NCI-H2081 (cell line): ENCODE measurements around the gene MKNK1.

ENCODE experiments used
- DNase-seq, 2 experiments: peaks; one replicate each; lab custom pipeline; 2025; lab: John Stamatoyannopoulos, UW

MKNK1 gene

DNA sequence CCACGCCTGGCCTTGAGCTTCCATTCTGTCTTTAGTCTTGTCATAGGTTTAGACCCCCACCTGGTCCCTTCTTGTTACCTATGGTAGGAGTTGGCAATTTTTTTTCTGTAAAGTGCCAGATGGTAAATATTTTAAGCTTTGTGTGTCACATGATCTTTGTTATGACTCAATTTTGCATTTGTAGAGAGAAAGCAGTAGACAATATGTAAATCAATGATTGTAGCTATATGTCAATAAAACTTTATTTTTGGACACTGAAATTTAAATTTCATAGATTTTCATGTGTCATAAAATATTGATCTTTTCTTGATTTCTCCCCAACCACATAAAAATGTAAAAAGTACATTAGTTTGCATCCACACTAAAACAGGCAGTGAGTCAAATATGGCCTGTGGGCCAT is 8.0 kb downstream of the MKNK1 start:
- no peak for DNase-seq

- DNase-seq: no peak
These were observed 8.9 kb downstream of the MKNK1 start for GRCh38 chr1:46595127-46595526.

DNA sequence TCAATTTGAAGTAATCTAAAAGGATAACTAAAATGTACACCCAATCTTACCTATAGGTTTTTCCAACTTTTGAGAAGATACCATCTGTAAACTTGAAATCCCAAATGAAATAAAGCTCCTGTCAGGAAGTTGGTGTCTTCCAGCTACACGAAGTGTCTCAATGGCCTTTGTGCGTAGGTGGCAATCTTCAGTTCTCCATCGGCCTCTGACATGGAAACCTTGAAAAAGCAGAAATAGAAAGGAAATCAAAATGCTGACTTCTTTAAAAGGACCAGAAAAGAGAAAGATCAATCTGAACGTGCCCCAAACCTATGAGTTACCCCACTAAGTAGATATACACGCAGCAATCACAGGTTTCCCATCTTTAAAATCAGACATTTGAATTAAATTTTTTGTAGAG is 10.0 kb downstream of the MKNK1 start:
- DNase-seq: no peak

GRCh38 chr1:46592823-46593222 is 11.2 kb downstream of the MKNK1 start:
- DNase-seq: no peak

- DNase-seq: no peak
These were observed 14.5 kb downstream of the MKNK1 start for GRCh38 chr1:46589529-46589928.

- DNase-seq: no peak
These were observed 17.0 kb downstream of the MKNK1 start for GRCh38 chr1:46587069-46587468.

DNA sequence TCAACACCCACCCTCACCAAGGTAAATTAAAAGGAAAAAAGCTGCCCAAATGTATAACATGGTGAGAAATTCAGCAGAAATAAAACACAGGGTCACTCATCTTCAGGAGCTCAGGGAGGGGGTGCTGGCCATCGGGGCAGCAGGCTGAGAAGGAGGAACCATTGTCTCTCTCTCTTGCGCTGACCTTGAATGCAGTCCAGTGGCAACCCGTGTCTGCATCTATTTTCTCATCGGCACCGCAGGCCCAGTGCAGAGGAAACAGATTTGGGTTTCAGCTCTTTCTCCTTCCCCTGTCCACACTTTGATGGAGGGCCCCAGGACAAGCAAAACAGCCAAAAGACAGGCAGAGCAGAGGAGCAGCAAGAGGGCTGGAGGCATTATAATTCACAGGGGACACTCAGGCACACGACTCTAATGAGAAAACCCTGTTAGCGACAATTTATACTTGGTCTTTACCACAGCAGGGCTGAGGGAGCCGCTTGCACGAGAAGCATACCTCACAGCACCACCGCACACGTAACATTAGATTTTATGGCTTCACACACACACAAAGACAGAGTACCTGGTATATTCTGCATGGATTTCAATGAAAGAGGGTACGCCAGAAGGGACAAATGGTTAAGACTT is 18.6 kb downstream of the MKNK1 start:
- no peak for DNase-seq

GRCh38 chr1:46583494-46583893 is 20.6 kb downstream of the MKNK1 start:
- DNase-seq: no peak

DNA sequence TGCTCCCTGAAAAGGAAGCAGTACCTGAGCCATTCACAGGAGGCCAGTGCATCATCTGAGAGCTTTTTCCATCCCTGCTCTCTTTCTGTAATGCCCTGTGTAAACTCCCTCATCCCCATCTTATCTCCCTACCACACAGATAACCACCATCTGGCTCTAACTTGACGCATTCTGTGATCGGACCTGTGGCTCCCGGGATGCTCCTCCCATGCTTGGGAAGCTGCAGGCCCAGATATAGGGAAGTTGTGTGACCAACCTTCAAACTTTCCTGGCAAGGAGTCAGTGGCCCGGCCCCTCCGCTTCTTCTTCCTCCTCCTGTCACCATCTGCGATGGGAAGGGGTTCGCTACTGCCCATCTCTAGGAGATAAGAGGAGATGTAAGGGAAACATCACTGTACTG is 21.1 kb downstream of the MKNK1 start:
- no peak for DNase-seq

DNA sequence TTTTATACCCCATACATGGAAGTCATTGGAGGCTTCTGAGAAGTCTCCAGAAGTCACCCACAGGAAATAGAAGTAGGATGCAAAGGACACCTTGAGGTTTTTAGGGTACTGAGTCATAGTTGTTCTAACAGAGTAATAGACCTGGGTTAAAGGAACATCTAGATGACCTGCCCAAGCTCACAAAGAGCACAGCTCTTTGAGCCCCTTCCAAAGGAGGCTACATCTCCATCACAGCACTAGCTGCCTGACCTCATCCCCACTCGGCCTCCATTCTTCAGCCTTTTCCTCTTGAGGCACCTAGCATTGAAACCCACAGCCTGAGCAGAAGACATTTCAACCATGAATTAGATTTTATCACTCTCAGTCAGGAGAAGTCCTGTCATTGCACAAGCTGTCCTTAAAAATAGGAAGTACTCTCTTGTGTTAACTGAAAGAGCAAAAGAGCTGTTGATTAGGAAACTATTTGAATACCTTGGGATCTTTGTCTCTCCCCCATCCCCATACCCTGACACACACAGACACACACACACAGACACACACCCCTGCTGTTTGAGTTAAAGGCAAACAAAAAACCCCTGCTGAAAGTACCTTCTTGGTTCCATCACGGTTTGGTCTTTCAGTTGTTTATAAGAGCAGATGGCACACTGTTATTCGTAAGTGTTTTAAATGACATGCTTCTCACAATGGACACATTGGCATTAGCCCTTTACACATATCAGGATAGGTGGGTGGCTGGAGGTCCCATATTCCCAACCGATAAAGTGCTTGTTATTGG is 22.2 kb downstream of the MKNK1 start:
- DNase-seq: no peak

GRCh38 chr1:46580140-46580903 is 23.7 kb downstream of the MKNK1 start:
- no peak for DNase-seq

DNA sequence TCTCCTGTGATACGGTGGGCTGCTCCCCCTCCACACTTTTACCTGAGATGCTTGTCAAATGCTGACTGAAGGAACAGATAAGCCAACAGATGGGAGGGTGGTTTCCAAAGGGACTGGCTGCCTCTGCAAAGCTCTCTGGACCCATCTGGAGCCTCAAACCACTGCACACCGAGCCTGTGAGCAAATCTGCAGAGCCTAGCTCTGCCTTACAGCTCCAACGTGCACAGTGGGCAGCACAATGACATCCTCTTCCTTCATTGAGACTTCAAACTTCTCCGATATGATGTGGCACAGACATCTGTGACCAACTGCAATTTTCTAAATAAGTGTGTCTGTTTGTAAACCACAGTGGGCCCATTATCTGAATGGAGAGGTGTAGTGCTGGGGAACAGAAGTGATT is 26.4 kb downstream of the MKNK1 start:
- DNase-seq: no peak

DNA sequence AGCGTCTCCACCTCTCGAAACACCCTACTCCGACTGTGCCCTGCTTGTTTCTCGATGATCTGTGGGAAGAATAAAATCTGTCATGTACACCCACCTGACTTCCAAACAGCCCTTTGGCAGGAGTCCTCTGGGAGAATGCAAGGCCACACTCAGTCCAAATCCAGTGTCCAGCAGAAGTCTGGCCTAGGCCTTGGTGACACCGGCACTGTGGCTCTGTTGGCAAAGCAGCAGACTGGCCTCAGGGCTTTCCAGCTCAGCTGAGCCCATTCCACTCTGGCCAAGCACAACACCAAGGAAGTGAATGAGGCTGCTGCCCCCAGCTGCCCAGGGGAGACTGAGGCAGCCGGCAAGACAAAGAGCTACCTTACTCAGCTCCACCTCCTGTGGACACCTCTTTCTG is 27.5 kb downstream of the MKNK1 start:
- no peak for DNase-seq

GRCh38 chr1:46575778-46576177 is 28.3 kb downstream of the MKNK1 start:
- no peak for DNase-seq

GRCh38 chr1:46575300-46575699 is 28.8 kb downstream of the MKNK1 start:
- peak; percentile 71 to 93 for DNase-seq

DNA sequence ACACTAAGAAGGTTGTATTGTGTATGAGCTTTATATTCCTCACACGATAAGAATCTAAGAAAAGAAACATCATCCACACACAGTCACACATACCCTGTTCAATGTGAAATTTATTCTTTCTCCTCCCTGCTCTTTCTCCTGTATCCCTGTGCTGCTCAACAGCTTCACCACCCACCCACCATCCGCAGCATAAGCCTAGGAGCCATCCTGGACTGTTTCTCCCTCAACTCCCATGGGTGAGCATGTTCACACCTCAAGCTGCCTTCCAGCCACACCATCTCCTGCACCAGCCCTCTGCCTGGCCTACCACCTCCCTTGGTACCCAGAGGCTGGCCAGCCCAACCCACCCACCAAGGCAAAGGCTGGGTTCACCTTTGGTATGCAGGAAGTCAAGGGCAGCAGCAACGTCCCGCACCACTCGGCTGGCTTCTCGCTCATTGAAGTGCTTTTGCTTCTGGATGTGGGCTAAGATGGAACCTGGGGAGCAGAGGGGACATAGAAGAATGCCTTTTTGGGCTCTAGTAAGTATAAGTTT is 32.3 kb downstream of the MKNK1 start:
- DNase-seq: no peak

- no peak for DNase-seq
These were observed 34.0 kb downstream of the MKNK1 start for GRCh38 chr1:46569884-46570725.

- no peak for DNase-seq
These were observed 35.0 kb downstream of the MKNK1 start for GRCh38 chr1:46569116-46569515.

- DNase-seq: no peak
These were observed 35.6 kb downstream of the MKNK1 start for GRCh38 chr1:46568461-46568891.

DNA sequence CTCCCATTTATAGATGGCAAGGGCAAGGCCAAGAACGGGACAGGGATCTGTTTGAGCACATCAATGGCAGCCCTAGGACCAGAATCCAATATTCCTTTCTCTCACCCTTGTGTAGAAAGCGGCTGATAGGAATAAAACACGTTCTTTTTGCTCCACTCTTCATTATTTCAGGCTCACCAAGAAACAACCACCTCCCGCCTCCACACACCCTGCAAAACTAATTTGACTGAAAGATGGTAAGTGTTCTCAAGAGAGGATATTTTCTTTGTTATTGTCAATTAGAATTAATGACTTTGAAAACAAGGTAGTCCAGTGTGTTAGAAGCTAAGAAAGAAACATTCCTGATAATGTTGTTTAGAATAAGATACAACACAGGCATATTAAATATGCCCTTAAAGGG is 40.7 kb downstream of the MKNK1 start:
- DNase-seq: no peak

DNA sequence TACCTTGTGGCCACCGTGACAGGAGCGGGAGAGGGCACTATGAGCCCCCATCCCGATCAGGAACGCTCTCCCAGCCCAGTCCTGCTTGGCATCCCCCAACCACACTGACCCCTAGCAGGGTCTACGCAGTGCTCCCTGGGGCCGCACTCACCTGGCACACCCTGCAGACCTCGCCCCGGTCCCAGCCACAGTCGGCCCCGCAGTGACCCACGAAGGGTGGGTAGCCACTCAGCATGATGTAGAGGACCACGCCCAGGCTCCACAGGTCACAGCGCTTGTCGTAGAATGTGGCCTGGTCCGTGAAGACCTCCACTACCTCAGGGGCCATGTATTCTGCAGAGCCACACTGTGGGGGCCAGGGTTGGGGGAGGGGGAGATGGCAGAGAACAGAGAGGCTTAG is 41.6 kb downstream of the MKNK1 start:
- no peak for DNase-seq

- no peak for DNase-seq
These were observed 45.1 kb downstream of the MKNK1 start for GRCh38 chr1:46558966-46559365.
